ENCODE results near the gene GATAD2A. TPM values are rescaled to one million over a fixed set of nuclear protein-coding genes. Genes with fewer than 3 reads are reported as not detected.

GATAD2A gene
- total and polyA plus RNA-seq, 2 of the 8 experiments (the other 6 are each of a cell fraction or from before 2014, with no cell fraction given), result 38.4 to 205 TPM

- TF ChIP-seq BCL11A (IDR thresholded peaks at IDR 0.05; ENCODE audit: low read depth in 2 of 2, low read length in 2 of 2) (no peak), NANOG (IDR thresholded peaks at IDR 0.05; ENCODE audit: insufficient read depth, low read depth, low read length, poor library complexity, severe bottlenecking) (no peak), SRF (IDR thresholded peaks at IDR 0.05; ENCODE audit: low read depth, low read length) (no peak), EZH2 (IDR thresholded peaks at IDR 0.05; ENCODE audit: low read depth, low read length, severe bottlenecking) (no peak), ATF3 (IDR thresholded peaks at IDR 0.05; ENCODE audit: insufficient read depth, low read depth, low read length) (no peak), KDM5A (IDR thresholded peaks at IDR 0.05; ENCODE audit: low read length) (no peak)
These were observed 81.0 kb downstream of the GATAD2A start (continued) for GRCh38 chr19:19486343-19487076.

Measured in H1 (cell line).